ENCODE data around the gene ANGEL1. TPM values are rescaled to one million over a fixed set of nuclear protein-coding genes. Genes with fewer than 3 reads are reported as not detected.

ANGEL1 gene
- total RNA-seq, 1 experiment from 2014 or later = 19.1 TPM

GRCh38 chr14:76782885-76783566 lies 29.7 kb downstream of the ANGEL1 start:
- no TSS peak for BruUV-seq (replicated peaks)
- TF ChIP-seq CTCF (IDR thresholded peaks at IDR 0.05) = no peak
- TF ChIP-seq TCF7L2 (IDR thresholded peaks at IDR 0.05; ENCODE audit: low read depth, low read length) = no peak
- TF ChIP-seq SIN3A (IDR thresholded peaks at IDR 0.05; ENCODE audit: borderline replicate concordance, insufficient read depth, low read depth, low read length) = no peak
- no peak for TF ChIP-seq REST (IDR thresholded peaks at IDR 0.05; ENCODE audit: insufficient read depth in 1 of 2, low read depth in 2 of 2, low read length in 1 of 2)
- TF ChIP-seq POLR2AphosphoS5 (IDR thresholded peaks at IDR 0.05; ENCODE audit: low read depth, low read length) = no peak
- Histone ChIP-seq H3K27me3 (ENCODE audit: control insufficient read depth, insufficient read depth, low read length) (no peaks in the 10 kb centered on the region), H3K36me3 (ENCODE audit: control insufficient read depth, insufficient read depth, low read length) (no peaks in the 10 kb centered on the region; the same call in none of the 2 replicates), H3K27ac (ENCODE audit: low read length) (no peak overlapping the region), H3K9me3 (ENCODE audit: control insufficient read depth, insufficient read depth, low read depth, low read length) (no peaks in the 10 kb centered on the region), H3K4me1 (ENCODE audit: control insufficient read depth, insufficient read depth, low read length) (no peaks in the 10 kb centered on the region), H3K4me3 (ENCODE audit: low read depth in 2 of 2, low read length in 2 of 2) (no peak overlapping the region)
- in situ Hi-C loops (cut with HindIII; ENCODE audit: low pct_unique_long_range_greater_than_20kb, low sequenced_read_pairs) = no loop called here
- POLR2A ChIA-PET = no interaction called here
- intact Hi-C loops (cut with micrococcal nuclease; ENCODE audit: unreplicated experiment) = no loop called here
- ATAC-seq = no peak
- CTCF ChIA-PET = no interaction called here
- no peak for DNase-seq (ENCODE audit: low read depth, low spot score)

- POLR2A ChIA-PET = no interaction called here
- no peaks in the 10 kb centered on the region for H3K27me3 ChIP-seq (ENCODE audit: control insufficient read depth, insufficient read depth, low read length)
- H3K4me1 ChIP-seq (ENCODE audit: control insufficient read depth, insufficient read depth, low read length) = no peaks in the 10 kb centered on the region
- H3K27ac ChIP-seq (ENCODE audit: low read length) = no peak overlapping the region
- no peaks in the 10 kb centered on the region for H3K9me3 ChIP-seq (ENCODE audit: control insufficient read depth, insufficient read depth, low read depth, low read length)
- ATAC-seq = no peak
- no peak overlapping the region for H3K4me3 ChIP-seq (ENCODE audit: low read depth in 2 of 2, low read length in 2 of 2)
- H3K36me3 ChIP-seq (ENCODE audit: control insufficient read depth, insufficient read depth, low read length) = no peaks in the 10 kb centered on the region; the same call in 1 of the 2 replicates
- no peak for DNase-seq (ENCODE audit: low read depth, low spot score)
- in situ Hi-C loops (cut with HindIII; ENCODE audit: low pct_unique_long_range_greater_than_20kb, low sequenced_read_pairs) = no loop called here
- BruUV-seq (replicated peaks) = no TSS peak
- intact Hi-C loops (cut with micrococcal nuclease; ENCODE audit: unreplicated experiment) = no loop called here
- TF ChIP-seq TCF7L2 (IDR thresholded peaks at IDR 0.05; ENCODE audit: low read depth, low read length) (no peak), SIN3A (IDR thresholded peaks at IDR 0.05; ENCODE audit: borderline replicate concordance, insufficient read depth, low read depth, low read length) (no peak), POLR2AphosphoS5 (IDR thresholded peaks at IDR 0.05; ENCODE audit: low read depth, low read length) (no peak), CTCF (IDR thresholded peaks at IDR 0.05) (no peak), REST (IDR thresholded peaks at IDR 0.05; ENCODE audit: insufficient read depth in 1 of 2, low read depth in 2 of 2, low read length in 1 of 2) (no peak)
- CTCF ChIA-PET = no interaction called here
Measured at GRCh38 chr14:76782115-76782884, 30.4 kb downstream of the ANGEL1 start.

Data from Panc1 (cell line).